CD4-positive, alpha-beta T cell treated with Interleukin-21 for 1 hour (primary cell): ENCODE data around the gene MPIG6B.

ENCODE experiments used
- DNase-seq: peaks from one replicate; pipeline ENCODE4 v3.0.0-alpha.2; 2020

The MPIG6B gene

GRCh38 chr6:31739639-31740396 lies 16.6 kb downstream of the MPIG6B start, which contains the start of gene MSH5:
MSH5 (plus strand) TSS chr6:31740005; CDS start chr6:31740467, 462 bp downstream.
- peak; percentile 97 for DNase-seq

GRCh38 chr6:31740397-31741223 lies 17.4 kb downstream of the MPIG6B start:
- no peak for DNase-seq

- no peak for DNase-seq
Measured at GRCh38 chr6:31741815-31742214, 18.6 kb downstream of the MPIG6B start.

DNA sequence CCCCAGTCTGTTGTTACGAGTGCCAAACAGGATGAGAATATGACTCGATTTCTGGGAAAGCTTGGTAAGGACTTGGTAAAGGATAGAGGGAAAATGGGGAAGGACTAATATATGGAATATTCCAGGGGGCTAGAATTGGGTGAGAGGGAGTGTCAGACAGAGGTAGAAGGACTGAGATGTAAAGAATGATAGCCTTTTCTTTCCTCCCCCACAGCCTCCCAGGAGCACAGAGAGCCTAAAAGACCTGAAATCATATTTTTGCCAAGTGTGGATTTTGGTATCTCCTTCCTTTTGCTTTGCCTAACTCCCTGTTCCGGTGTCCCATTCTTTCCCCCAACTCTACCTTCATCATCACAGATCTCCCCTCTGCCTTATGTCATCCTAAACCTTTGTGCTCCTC lies 19.7 kb downstream of the MPIG6B start:
- no peak for DNase-seq

DNA sequence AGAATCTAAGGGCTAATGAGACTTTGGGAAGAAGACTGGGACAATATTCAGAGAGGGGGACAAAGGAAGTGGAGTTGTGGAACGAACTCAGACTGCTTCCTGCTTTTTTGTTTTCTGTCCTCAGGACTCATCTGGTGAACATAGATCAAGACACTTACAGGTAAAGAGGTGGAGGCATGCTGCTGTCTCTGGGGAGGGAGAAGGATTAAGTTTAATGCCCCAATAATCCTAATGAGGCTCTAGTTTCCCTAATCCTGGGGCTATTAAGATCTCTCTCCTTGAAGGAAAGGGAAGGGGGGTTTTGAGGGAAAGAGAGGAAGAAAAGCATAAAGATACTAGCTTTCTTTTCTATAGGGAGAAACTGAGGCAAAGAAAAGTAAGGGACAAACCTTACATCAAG lies 21.2 kb downstream of the MPIG6B start:
- DNase-seq, result no peak

DNA sequence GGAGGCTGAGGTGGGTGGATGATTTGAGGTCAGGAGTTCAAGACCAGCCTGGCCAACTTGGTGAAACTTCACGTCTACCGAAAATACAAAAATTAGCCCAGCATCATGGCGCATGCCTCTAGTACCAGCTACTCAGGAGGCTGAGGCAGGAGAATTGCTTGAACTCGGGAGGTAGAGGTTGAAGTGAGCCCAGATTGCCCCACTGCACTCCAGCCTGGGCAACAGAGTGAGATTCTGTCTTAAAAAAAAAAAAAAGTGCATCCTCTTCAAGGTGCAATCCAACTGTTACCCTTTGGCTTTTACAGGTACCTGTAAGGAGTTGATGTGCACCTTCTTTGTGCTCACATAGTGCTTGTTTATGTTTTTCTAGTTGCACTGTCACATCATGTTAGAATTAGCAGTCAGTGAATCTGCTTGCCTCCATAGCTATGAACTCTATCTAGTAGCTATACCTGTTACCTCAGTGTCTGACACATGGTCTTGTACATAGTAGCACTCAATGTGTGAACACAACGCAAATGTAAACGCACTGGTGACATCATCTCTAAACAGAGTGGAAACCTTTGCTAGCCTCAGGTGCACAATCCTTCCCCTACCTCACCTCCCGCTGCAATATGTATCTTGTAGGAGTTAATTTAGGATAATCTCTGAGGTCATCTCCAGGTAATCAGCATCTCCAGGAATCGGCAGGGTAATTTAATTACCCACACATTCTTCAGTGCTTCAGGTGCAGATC lies 26.3 kb downstream of the MPIG6B start:
- DNase-seq, result no peak

- DNase-seq, result no peak
Measured at GRCh38 chr6:31750411-31751022, 27.3 kb downstream of the MPIG6B start.

GRCh38 chr6:31752739-31753319 lies 29.7 kb downstream of the MPIG6B start:
- DNase-seq, result no peak

GRCh38 chr6:31758281-31758680 lies 35.1 kb downstream of the MPIG6B start:
- no peak for DNase-seq

DNA sequence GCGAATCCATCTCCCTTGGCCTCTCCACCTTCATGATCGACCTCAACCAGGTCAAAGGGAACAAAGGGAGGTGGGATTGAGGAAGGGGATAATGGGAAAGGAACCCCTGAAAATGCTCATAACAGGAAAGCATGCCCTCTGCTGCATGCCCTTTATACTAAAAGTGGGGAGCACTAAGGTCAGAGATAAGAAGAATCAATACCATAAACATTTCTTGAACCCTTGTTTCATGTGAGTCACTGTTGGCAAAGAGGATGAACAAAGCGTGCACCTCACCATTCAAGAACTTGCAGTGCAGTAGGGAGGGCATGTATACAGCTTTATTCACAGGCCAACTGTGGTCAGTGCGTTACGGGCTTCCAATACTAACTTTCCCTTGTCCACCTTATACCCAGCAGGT lies 37.6 kb downstream of the MPIG6B start:
- DNase-seq, result no peak

DNA sequence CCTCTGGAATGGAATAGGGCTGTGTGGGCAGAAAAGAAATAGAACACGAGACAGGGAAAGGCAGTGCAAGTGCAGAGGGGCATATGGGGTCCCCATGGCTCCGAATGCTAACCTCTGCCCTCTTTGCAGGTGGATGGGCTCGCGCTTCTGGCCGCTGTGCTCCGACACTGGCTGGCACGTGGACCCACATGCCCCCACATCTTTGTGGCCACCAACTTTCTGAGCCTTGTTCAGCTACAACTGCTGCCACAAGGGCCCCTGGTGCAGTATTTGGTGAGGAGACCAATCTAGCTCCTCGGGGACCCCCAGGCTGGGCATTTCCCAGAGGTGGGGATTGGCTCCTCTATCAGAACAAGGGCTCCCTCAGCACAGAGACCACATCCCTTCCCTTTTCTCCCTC lies 38.2 kb downstream of the MPIG6B start:
- DNase-seq, result no peak

DNA sequence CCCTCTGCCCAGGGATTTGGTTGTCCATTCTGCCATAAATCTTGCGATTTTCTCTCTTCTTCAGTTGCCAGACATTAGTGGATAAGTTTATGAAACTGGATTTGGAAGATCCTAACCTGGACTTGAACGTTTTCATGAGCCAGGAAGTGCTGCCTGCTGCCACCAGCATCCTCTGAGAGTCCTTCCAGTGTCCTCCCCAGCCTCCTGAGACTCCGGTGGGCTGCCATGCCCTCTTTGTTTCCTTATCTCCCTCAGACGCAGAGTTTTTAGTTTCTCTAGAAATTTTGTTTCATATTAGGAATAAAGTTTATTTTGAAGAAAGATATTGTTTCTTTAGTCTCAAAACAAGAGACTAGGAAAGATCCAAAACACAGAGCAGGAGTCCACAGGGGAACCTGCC lies 39.2 kb downstream of the MPIG6B start, which contains the start of gene SAPCD1:
Gene SAPCD1, plus strand, starts transcription at position 301 of the 400 bp plus-strand sequence. CDS start 399 bp downstream, outside the sequence.
- no peak for DNase-seq

DNA sequence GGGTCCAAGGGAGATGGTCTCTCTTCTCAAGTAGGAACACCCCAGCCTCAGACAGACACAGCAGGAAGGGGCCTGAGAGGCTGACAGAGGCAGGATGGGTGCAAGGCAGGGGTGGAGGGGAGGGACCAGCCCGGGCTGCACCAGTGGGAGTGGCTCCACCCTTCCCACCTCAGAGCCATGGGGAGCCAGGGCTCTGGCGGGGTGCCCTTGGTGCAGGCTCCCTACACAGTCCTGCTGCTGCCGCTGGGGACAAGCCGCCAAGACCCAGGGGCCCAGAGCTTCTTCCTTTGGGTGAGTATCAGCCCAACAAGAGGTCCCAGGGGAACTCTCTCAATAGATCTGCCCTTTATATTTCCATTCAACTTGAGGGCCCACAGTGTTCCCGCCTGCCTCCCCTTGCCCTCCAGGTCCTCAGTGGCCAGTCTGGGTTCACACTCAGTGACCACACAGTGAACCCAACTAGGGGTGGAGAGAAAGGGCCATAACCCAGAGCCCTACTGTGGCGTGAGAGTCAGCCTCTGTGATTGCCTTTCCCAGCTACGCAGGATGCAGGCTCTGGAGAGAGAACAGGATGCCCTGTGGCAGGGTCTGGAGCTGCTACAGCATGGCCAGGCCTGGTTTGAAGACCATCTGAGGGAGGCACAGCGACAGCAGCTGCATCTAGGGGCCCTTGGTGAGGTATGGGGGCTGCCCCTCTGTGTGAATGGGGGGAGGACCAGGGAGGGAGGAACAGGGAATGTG lies 39.9 kb downstream of the MPIG6B start:
- DNase-seq, result no peak

- no peak for DNase-seq
Measured at GRCh38 chr6:31763619-31763940, 40.4 kb downstream of the MPIG6B start.

DNA sequence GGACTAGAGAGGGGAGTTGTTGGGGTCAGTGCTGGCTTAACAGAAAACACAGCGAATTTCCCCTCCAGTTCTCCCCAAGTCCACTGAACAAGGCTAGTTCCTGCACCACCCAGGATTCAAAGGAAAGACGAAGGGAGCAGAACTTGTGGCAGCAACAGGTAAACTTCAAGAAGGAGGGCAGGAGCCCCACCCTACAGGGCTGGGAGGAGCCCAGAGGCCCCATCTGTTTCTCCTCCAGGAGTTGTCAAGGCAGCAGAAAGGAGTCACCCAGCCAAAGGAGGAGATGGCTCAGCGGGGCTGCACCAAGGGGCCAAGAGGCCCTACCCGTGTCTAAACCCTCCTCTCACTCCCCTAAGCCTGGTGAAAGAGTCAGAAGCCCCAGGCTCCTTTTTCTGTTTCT lies 41.0 kb downstream of the MPIG6B start:
- DNase-seq, result no peak

- no peak for DNase-seq
Measured at GRCh38 chr6:31765559-31765909, 42.4 kb downstream of the MPIG6B start.

- DNase-seq, result no peak
Measured at GRCh38 chr6:31765910-31766794, 43.0 kb downstream of the MPIG6B start.

- no peak for DNase-seq
Measured at GRCh38 chr6:31767096-31767645, 44.0 kb downstream of the MPIG6B start.

DNA sequence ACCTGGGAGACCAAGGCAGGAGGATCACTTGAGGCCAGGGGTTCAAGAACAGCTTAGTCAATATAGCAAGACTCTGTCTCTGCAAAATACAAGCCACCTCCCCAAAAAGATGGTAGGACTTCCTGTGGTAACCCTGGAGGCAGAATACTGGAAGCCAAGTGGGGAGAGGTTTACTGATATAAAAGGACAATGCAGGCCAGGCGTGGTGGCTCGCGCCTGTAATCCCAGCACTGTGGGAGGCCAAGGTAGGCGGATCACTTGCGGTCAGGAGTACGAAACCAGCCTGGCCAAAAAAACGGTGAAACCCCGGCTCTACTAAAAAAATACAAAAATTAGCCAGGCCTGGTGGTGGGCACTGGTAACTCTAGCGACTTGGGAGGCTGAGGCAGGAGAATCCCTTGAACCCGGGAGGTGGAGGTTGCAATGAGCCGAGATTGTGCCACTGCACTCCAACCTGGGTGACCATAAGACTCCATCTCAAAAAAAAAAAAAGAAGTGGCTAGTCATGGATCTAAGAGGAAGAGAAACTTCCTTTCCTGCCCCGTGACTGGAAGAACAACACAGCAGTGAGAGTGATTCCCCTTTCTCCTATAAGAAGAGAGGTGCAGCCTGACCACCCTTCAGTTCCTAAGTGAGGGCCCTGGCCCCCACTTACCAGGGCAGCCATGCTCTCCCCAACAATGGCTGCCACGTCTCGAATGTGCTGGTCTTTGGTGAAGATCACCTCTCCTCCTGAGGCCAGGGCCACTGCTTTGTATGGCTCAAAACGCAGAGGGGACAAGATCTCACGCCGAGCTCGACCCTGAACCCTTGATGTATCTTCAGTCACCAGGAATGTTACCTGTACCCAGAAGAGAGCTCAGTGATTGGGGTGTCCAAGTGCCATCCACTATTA lies 45.4 kb downstream of the MPIG6B start:
- no peak for DNase-seq
